GM21367 (cell line): ENCODE measurements around the gene GAGE12D.
"Not testable (repeated sequence)": the region's sequence is repeated elsewhere in the genome, so short reads cannot be mapped to it uniquely, and the experiment has no call there.

Experiments used
- ATAC-seq: cut with Tn5 transposase; IDR thresholded peaks from one replicate; pipeline ENCODE4 v1.9.1; 2021; ENCODE audit not compliant: unreplicated experiment

Gene GAGE12D

GRCh38 chrX:49541433-49541832 is at the start of gene GAGE12D:
TSS of gene GAGE12D (plus strand) at chrX:49541733. CDS start at chrX:49542888, 1,155 bp downstream.
- ATAC-seq: not testable (repeated sequence)

DNA sequence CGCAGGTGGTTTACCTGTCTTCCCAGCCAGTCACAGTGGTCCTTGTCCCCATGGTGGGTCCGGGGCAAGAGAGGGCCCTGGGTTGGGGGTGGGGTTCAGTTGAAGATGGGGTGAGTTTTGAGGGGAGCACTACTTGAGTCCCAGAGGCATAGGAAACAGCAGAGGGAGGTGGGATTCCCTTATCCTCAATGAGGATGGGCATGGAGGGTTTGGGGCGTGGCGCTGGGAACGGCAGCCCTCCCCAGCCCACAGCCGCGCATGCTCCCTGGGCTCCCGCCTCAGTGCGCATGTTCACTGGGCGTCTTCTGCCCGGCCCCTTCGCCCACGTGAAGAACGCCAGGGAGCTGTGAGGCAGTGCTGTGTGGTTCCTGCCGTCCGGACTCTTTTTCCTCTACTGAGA is 9.7 kb upstream of the GAGE12D start, which contains the start of gene GAGE12C:
TSS of gene GAGE12C (plus strand) at position 301 of the 400 bp plus-strand sequence. CDS start 1,155 bp downstream, outside the sequence.
- not testable (repeated sequence) for ATAC-seq

- ATAC-seq: not testable (repeated sequence)
Observed at GRCh38 chrX:49550989-49551388, 9.5 kb downstream of the GAGE12D start, which contains the start of gene GAGE12E. TSS of gene GAGE12E (plus strand) at chrX:49551289. CDS start at chrX:49552444, 1,155 bp downstream.

- not testable (repeated sequence) for ATAC-seq
Observed at GRCh38 chrX:49560542-49560941, 19.0 kb downstream of the GAGE12D start, which contains the start of gene GAGE12F. TSS of gene GAGE12F (plus strand) at chrX:49560842. CDS start at chrX:49561997, 1,155 bp downstream.

GRCh38 chrX:49568728-49569127 is 27.2 kb downstream of the GAGE12D start:
- ATAC-seq: not testable (repeated sequence)

DNA sequence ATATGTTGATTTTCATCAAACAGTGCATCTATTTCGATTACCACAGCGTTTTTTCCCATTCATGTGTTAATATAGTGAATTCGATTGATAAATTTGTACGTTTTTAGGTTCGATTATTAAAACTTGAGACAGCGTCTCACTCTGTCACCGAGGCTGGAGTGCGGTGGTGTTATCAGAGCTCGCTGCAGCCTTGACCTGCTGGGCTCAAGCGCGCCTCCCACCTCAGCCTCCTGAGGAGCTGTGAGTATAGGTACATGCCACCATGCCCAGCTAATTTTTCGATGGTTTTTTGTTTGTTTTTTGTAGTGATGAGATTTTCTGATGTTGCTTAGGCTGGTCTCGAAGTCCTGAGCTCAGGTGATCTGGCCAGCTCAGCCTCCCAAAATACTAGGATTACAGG is 27.6 kb downstream of the GAGE12D start:
- ATAC-seq: not testable (repeated sequence)

DNA sequence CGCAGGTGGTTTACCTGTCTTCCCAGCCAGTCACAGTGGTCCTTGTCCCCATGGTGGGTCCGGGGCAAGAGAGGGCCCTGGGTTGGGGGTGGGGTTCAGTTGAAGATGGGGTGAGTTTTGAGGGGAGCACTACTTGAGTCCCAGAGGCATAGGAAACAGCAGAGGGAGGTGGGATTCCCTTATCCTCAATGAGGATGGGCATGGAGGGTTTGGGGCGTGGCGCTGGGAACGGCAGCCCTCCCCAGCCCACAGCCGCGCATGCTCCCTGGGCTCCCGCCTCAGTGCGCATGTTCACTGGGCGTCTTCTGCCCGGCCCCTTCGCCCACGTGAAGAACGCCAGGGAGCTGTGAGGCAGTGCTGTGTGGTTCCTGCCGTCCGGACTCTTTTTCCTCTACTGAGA is 28.6 kb downstream of the GAGE12D start, which contains the start of gene GAGE12G:
TSS of gene GAGE12G (plus strand) at position 301 of the 400 bp plus-strand sequence. CDS start 1,155 bp downstream, outside the sequence.
- ATAC-seq: not testable (repeated sequence)

- not testable (repeated sequence) for ATAC-seq
Observed at GRCh38 chrX:49579649-49580048, 38.1 kb downstream of the GAGE12D start, which contains the start of gene GAGE12H. TSS of gene GAGE12H (plus strand) at chrX:49579949. CDS start at chrX:49581104, 1,155 bp downstream.

DNA sequence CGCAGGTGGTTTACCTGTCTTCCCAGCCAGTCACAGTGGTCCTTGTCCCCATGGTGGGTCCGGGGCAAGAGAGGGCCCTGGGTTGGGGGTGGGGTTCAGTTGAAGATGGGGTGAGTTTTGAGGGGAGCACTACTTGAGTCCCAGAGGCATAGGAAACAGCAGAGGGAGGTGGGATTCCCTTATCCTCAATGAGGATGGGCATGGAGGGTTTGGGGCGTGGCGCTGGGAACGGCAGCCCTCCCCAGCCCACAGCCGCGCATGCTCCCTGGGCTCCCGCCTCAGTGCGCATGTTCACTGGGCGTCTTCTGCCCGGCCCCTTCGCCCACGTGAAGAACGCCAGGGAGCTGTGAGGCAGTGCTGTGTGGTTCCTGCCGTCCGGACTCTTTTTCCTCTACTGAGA is 47.7 kb downstream of the GAGE12D start, which contains the start of gene GAGE2A:
TSS of gene GAGE2A (plus strand) at position 301 of the 400 bp plus-strand sequence. CDS start 1,155 bp downstream, outside the sequence.
- not testable (repeated sequence) for ATAC-seq

DNA sequence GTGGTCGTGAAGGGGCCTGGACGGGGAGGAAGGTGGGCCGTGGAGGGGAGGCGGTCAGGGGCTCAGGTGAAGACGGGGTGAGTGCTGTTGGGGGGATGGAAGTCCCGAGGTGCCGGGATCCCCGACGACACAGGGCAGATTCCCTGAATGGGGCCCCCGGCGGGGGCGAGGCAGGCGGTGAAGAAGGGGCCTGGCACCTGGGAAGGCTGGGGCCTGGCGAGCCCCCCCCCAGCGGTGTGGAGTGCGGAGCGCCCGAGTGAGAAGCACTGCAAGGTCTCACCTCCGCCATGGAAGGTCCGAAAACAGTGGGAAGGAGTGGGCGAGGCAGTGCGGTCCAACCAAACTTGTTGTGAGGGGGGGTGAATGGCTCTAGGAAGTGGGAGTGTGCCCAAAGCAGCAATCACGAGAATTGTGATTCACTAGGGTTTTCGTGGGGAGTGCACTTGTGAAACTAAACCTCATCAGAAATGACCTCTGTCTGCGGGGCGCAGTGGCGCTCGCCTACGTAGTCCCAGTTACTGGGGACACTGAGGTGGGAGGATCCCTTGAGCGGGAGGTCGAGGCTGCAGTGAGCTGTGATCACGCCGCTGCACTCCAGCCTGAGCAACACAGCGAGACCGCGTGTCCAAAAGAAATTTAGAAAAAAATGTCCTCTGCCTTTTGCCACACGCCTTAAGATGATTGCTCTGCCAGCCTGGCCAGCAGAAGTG is 48.4 kb downstream of the GAGE12D start:
- not testable (repeated sequence) for ATAC-seq

GRCh38 chrX:49590488-49590887 is 49.0 kb downstream of the GAGE12D start:
- not testable (repeated sequence) for ATAC-seq
